22Rv1 (cell line): ENCODE results near the gene ZSCAN30.

Experiments used
- ZFX ChIP-seq: fragments of 450-650 bp; IDR thresholded peaks from 2 replicates; pipeline ENCODE4 v1.6.1; 2017; ENCODE audit warnings: antibody characterized with exemption, borderline replicate concordance
- TF ChIP-seq, protein P1 (sequence below): fragments of 450-650 bp; IDR thresholded peaks from 2 replicates; pipeline ENCODE4 v1.5.1; 2017; ENCODE audit warnings: mild to moderate bottlenecking

DNA sequence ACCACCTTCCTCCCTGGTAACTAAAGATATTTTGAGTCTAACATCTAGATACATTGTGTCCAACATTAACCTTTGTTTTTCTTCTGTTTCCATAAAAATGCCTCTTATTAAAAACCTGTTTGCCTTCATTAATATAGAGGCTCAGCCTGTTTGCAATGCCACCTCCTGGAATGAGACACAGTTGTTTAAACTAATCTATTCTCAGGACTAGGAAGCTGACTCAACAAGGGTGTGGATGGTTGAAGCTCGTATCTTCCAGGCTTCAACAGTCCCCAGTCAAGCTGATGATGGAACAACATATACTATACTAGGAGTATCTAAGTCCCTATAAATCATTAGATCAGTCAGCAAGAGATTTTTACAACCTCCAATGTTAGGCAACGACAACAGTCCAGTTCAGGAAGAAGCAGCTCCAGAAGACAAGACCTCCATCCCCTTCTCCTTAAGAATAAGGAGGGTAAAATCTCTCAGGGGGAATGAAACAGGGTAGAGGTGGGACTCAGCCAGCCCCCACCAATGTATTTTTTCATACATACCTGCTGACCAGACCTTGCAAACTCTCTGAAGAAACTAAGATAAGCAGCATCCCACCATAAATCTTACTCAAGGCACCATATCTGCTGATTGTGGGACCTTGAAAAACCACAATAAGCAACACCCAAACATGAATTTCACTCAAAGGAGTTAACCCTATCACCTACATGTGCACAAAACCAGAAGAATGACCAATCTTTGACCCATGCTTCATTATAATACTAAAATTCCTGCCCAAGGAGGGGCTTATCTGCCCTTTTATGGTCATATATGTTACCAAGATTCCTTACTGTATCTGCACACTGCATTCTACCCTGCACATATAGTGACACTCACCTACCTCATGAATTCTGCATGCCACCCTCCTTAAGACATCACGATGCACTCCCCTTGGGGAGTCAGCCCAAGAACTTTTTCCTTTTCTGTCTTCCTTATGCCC lies 32.7 kb upstream of the ZSCAN30 start:
- TF ChIP-seq, protein P1, sequence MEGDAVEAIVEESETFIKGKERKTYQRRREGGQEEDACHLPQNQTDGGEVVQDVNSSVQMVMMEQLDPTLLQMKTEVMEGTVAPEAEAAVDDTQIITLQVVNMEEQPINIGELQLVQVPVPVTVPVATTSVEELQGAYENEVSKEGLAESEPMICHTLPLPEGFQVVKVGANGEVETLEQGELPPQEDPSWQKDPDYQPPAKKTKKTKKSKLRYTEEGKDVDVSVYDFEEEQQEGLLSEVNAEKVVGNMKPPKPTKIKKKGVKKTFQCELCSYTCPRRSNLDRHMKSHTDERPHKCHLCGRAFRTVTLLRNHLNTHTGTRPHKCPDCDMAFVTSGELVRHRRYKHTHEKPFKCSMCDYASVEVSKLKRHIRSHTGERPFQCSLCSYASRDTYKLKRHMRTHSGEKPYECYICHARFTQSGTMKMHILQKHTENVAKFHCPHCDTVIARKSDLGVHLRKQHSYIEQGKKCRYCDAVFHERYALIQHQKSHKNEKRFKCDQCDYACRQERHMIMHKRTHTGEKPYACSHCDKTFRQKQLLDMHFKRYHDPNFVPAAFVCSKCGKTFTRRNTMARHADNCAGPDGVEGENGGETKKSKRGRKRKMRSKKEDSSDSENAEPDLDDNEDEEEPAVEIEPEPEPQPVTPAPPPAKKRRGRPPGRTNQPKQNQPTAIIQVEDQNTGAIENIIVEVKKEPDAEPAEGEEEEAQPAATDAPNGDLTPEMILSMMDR = no peak
- no peak for TF ChIP-seq ZFX
